Stimulated activated CD8-positive, alpha-beta memory T cell treated with anti-CD3 and anti-CD28 coated beads, Interleukin-4, amount 100 ng/mL, for 24 hours (primary cell): ENCODE measurements around the gene PCK2.

Experiments used
- DNase-seq: peaks from one replicate; pipeline ENCODE4 v3.0.0-alpha.2; 2020; ENCODE audit warnings: low read depth

The PCK2 gene

DNA sequence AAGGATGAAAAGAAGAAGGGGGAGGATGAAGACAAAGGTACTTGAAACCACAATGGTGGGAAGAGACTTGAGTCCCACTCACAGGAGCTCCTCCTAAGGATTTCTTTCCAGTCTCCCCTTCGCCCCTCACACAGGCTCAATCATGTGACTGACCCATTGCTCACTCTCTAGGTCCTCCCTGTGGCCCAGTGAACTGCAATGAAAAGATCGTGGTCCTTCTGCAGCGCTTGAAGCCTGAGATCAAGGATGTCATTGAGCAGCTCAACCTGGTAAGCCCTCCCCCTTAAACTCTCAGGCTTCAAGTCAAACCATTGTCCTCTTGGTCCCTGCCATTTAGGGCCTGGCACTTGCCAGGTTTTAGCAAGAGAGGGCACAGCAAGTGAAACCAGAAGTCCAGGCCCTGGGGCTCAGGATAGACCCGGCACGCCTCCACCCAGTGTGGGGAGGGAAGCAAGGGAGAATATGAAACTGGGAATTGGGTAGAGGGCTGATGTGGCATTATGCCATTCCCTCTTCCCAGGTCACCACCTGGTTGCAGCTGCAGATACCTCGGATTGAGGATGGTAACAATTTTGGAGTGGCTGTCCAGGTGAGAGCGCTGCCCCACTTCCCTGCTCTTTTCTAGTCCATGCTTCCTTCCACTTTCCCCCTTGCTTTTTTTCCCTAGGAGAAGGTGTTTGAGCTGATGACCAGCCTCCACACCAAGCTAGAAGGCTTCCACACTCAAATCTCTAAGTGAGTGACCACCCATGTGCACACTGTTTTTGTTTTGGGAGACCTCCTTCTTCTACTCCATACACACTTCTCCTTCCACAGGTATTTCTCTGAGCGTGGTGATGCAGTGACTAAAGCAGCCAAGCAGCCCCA lies 43.7 kb downstream of the PCK2 start:
- no peak for DNase-seq

DNA sequence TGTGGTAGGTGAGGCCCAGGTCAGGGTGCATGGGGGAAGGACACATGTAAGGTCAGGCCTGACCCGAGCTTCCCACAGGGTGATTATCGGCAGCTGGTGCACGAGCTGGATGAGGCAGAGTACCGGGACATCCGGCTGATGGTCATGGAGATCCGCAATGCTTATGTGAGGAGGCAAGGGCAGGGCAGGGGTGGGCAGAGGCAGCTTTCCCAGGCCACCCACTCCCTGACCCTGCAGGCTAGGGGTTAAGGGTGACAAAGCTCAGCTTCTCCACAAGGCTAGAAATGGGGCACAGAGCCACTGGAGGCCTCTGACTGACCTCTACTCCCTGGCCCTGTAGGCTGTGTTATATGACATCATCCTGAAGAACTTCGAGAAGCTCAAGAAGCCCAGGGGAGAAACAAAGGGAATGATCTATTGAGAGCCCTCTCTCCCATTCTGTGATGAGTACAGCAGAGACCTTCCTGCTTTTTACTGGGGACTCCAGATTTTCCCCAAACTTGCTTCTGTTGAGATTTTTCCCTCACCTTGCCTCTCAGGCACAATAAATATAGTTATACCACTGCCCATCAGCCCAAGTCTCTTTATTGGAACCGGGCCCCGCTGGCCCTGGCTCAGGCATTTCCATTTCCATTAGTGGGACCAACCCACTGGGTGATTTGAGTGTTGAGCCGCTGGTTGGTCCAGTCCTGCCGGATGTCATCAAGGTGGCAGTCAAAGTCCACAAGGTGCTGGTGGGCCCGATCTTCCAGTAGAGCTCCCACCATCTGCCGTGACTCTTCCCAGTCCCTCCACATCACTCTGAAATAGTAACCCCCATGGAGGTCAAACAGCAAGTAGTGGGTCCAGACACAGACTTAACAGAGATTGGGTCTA lies 44.5 kb downstream of the PCK2 start:
- no peak for DNase-seq

DNA sequence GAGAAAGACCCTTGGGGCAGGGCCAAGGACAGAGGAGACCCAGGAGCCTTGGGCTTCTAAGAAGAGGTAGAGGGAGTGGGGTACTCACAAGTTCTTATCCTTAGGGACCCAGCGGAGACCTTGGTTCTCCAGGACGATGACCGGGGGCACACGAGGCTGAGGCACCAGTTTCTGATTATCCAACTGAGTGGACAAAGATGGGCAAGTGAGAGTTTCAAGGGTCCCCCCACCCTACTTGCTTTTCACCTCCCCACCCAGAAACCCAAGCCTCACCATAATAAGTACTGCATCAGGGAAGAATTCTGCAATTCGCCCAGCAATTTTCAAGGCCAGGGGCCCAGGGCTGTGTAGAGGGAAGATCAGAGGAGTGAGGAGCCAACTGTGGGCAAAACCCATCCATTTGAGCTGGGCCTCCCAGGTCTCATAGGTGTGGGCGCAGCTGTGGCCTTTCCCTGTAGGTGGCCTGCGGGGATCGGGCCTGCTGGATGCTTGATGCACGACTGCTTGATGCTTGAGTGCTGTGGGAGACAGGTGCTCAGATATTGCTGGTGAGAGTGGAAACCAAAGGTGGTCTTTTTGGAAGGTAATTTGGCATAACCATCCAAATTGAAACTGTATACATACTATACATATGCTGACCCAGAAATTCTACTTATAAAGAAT lies 45.3 kb downstream of the PCK2 start:
- DNase-seq, result no peak

DNA sequence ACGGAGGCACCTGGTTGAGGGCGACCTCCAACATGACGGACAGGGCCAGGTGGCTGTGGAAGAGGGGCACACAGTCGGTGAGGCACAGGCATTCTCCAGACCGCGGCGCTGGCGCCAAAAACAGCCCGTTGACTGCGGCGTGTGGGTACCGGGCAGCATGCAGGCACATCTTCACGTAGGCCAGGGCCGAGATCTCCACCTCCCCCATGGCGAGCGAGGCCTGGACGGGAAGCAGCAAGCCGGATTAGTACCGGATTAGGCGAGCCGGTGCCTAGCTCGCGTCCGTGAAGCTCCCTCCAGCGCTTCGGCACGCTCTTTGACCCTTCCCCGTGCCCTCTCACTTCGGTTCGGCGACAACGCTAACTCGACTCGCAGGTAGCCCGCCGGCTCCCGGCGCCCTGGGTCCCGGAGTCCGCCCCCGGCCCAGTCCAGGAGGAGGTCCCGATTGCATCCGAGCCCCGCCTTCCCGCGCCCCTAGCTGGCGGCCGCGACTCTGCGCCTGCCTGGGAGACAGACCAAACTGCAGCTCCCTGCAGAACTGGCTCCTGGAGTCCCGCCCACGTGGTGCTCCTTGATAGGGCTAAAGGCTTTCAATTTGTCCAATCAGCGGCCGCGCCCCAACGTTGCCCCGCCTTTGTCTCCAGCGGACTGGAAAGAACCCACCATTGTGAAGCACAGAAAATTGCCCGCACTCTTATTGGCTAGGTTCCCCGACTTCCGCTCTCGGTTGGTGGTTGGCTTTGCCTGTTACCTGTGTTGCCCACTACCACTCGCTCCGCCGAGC lies 47.2 kb downstream of the PCK2 start, which contains the start of gene EMC9:
Gene EMC9 (minus strand): TSS at position 495 of the 784 bp plus-strand sequence. CDS start 287 bp downstream, at position 208.
- peak; percentile 99 for DNase-seq

DNA sequence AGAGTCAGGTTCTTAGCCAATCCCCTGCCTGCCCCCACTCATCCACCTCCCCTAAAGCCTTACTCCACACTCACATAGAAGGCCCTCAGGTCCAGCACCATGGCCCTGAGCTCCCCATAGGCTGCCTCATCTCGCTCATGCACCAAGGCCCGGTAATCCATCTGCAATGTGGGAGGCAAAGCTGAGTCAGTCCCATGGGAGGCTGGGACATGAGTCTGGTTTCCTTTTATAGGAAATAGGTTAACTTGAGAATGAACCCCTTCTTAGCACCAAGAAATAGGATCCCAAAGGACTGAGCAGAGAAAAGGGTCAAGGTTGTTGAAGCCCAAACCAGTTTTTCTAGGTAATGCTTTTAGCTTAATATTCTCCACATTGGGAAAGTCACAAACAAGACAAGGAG lies 49.4 kb downstream of the PCK2 start:
- no peak for DNase-seq

DNA sequence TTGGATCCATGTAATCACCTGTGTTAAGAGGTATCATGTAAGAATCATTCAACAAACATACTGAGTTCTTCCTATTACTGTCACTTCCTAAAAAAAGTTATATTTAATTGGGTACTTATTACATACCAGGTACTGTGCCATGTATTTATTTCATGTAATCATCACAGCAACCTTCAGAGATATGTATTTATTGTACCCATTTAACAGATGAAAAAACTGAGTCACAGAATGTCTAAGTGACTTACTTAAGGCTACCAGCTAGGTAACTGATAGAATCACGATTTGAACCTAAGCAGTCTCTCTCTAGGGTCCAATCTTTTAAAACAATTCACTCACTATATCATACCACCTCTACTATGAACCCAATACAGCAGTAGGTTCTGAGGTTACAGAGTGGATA lies 50.3 kb downstream of the PCK2 start:
- DNase-seq, result no peak

DNA sequence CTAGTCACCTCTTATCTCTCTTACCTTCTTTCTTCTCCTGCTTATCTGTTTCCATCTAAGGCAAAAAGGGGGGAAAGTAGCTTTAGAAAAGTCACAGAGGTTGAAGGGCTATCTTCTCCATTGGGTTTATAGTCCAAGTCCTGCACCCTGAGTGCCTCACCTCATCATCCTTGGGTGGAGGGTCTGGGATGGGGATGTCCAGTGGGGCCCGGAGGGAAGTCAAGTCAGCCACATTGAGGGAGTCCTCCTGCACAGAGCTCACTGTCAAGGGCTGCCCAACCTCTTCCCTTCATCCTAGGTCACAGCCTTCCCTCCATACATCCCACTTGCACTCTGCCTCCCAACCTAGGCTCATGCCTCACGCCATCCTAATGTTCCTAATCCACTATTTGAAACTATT lies 51.1 kb downstream of the PCK2 start:
- DNase-seq, result no peak

DNA sequence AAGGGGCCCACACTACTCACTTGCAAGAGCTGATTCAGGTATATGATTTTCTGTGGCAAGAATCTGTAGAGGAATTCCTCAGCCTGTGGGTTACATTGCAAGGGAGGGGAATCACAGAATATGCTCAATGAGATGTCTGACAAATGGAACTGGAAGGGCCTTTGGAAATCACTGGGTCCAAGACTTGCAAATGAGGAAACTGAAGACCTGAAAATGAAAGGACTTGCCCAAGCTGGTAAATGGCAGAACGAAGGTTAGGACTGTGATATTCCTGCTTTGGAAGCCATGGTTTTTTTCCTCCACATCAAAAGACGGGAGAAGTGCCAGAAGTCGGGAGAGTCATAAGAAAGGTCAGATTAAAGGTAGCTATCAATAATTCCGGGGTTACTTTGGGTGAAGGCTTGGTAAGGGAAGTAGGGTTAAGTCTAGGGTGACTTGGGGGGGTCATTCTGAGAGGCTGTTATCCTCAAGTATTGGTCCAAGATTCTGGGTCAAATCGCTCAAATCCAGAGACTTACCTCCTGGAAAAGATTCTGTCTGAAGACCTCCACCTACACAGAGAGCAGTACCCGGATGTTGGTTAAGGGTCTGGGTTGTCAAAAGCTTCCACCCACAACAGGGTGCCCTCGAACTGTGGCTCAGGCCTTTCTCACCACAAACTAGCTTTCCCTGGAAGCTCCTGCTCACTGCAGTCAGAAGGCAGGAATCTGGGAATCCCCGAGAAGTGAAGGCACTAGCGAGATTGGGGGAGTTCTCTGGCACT lies 51.8 kb downstream of the PCK2 start:
- DNase-seq, result no peak

DNA sequence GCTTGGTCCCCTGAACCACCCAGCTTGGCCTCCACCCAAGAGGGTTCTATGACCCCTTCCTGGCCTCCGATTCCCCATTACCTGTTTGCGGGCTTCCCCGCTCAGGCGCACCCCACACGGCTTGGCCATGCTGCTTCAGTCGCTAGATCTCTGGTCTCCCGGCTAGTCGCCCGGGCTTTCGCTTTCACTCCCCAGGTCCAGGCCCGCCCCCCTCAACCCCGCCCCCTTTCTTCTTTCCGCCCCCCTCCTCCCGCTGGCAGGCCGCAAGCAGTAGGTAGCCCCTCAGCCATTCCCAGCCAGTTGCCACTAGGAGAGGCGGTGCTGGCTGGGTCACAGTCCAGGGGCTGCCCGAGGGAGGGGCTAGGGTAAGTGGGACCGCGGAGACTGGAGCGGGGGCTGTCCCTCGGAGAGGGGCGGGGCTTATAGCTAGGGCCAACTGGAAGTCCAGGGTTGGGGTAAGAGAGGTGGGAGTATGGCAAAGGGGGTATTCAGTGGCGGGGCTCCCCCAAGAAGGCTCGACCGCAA lies 52.4 kb downstream of the PCK2 start, which contains the start of gene PSME2:
Gene PSME2 (minus strand): TSS at position 158 of the 525 bp plus-strand sequence. CDS start 29 bp downstream, at position 129.
- peak; percentile 85 for DNase-seq

DNA sequence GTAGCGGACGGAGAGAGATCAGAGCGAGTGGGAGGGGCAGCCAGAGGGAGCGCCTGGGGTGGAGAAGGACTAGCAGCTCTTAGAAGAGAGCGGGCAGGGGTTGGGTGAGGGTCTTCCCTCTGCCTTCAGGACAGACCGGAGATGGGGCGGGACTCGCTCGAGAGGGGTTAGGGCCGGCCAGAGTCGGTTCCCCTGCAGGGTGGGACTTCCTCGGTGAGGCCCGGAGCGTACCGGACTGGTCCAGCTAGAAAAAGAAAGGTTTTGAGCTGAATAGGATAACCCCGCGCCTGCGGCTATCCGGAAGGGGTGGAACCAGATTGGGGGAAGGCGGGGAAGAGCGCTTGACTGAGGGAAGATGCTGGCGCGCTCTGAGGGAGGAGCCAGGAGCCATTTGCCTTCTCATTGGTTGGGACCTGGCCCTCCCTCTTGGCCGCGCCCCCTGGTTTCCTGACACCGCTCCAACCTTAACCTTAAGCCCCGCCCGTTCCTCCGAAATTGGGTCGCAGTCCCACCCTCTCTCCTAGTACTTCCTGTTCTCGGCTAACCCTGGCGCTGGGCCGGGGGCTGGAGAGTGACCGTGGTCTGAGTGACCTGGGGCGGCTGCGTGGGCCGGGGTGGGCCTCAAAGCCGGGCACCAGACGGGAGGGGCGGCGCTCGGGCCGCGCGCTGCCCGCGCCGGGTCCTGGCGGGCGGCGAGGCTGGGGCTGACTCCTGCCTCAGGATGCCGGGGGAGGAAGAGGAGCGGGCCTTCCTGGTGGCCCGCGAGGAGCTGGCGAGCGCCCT lies 53.1 kb downstream of the PCK2 start, which contains the start of gene RNF31:
Gene RNF31 (plus strand): TSS at position 521 of the 783 bp plus-strand sequence. CDS start 201 bp downstream, at position 722.
- DNase-seq, result peak; percentile 97

DNA sequence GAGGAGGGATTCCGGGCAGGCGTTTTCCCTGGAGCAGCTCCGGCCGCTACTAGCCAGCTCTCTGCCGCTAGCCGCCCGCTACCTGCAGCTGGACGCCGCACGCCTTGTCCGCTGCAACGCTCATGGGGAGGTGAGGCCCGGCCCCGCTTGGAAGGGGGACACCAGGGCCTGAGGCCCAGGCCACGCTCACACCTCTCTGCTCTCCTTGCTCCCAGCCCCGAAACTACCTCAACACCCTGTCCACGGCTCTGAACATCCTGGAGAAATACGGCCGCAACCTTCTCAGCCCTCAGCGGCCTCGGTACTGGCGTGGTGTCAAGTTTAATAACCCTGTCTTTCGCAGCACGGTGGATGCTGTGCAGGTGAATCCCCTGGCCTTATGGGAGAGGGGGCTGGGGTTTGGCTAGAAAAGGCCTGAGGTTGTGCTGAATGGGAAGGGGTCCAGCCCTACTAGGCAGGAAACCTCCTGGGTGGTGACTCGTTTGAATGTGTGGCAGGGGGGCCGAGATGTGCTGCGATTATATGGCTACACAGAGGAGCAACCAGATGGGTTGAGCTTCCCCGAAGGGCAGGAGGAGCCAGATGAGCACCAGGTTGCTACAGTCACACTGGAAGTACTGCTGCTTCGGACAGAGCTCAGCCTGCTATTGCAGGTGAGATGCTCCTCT lies 53.8 kb downstream of the PCK2 start:
- DNase-seq, result no peak

DNA sequence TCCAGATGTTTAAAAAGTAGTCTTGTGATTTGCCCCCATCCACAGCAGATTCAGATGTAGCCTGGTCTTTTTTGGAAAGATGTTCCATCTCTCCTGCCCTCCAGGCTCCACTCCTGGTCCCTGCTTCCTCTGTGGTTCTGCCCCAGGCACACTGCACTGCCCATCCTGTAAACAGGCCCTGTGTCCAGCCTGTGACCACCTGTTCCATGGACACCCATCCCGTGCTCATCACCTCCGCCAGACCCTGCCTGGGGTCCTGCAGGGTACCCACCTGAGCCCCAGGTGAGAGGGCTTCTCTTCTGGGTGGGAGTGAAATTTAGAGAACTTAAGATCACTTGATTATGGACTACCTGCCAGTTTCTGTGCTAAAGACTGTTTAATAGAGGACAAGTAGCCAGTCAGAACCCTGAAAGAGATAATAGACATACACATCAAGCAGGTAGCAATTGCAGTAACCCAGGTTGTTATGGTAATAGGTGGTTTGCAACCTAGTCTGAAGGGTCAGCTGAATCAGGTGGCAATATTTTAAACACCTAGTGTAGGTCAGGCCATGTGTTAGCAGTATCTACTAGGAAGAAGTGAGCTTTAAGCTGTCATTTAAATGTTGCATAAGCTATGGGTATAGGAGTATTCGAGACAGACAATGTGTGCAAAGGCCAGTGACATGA lies 55.3 kb downstream of the PCK2 start:
- no peak for DNase-seq

DNA sequence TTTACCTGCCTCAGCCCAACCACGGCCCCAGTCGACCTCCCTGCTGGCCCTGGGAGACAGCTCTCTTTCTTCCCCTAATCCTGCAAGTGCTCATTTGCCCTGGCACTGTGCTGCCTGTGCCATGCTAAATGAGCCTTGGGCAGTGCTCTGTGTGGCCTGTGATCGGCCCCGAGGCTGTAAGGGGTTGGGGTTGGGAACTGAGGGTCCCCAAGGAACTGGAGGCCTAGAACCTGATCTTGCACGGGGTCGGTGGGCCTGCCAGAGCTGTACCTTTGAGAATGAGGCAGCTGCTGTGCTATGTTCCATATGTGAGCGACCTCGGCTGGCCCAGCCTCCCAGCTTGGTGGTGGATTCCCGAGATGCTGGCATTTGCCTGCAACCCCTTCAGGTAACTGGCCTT lies 56.0 kb downstream of the PCK2 start:
- DNase-seq, result no peak

DNA sequence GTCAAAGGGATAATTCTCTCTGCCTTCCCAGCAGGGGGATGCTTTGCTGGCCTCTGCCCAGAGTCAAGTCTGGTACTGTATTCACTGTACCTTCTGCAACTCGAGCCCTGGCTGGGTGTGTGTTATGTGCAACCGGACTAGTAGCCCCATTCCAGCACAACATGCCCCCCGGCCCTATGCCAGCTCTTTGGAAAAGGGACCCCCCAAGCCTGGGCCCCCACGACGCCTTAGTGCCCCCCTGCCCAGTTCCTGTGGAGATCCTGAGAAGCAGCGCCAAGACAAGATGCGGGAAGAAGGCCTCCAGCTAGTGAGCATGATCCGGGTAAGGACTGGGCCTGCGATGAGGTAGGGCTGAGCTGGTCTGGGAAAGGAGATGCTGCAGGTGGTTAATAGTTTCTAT lies 56.5 kb downstream of the PCK2 start:
- no peak for DNase-seq

DNA sequence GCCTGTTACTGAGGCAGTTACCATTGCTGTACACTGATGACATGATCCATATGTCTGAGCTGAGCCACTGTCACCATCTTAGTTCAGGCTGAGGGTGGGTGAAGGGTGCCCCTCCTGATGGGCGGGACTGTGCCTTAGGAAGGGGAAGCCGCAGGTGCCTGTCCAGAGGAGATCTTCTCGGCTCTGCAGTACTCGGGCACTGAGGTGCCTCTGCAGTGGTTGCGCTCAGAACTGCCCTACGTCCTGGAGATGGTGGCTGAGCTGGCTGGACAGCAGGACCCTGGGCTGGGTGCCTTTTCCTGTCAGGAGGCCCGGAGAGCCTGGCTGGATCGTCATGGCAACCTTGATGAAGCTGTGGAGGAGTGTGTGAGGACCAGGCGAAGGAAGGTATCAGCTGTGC lies 56.9 kb downstream of the PCK2 start:
- DNase-seq, result no peak

DNA sequence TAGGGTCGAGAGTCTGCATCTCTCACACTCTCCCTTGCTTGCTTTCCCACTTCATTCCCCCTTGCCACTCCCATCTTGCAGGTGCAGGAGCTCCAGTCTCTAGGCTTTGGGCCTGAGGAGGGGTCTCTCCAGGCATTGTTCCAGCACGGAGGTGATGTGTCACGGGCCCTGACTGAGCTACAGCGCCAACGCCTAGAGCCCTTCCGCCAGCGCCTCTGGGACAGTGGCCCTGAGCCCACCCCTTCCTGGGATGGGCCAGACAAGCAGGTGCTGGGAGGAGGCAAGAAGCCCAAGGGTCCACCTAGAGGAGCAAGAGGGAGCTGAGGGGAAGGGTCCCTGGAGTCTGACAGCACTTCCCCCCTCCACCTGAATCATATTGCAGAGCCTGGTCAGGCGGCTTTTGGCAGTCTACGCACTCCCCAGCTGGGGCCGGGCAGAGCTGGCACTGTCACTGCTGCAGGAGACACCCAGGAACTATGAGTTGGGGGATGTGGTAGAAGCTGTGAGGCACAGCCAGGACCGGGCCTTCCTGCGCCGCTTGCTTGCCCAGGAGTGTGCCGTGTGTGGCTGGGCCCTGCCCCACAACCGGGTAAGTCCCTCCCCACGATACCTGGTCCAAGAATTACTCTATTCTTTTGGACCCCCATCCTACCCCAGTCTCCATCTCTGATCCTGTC lies 57.4 kb downstream of the PCK2 start:
- DNase-seq, result no peak
